Measurements from ENCODE around the gene ZNF169. TPM values are rescaled to one million over a fixed set of nuclear protein-coding genes. Genes with fewer than 3 reads are reported as not detected.
"Not testable (repeated sequence)": the region's sequence is repeated elsewhere in the genome, so short reads cannot be mapped to it uniquely, and the experiment has no call there.

ZNF169 gene
- total RNA-seq, 2 experiments from 2014 or later = 5.5 to 5.7 TPM

DNA sequence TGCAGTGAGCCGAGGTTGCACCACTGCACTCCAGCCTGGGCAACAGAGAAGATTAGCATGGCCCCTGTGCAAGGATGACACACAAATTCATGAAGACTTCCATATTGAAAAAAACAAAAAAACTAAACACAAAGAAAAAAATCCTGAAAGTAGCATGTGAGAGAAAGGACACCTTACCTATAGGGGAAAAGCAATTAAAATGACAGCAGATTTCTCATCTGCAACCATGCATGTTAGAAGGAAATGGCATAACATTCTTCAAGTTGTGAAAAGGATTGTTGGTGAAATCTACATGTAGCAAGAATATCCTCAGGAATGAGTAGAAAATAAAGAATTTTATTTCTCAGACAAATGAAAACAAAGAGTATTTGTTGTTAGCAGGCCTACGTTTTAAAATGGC lies 13.4 kb upstream of the ZNF169 start:
- H3K9me3 Mint-ChIP-seq = peaks cover 1% of the 10 kb centered on the region
- H3K36me3 Mint-ChIP-seq (ENCODE audit: low read depth) = no peaks in the 10 kb centered on the region
- intact Hi-C loops (cut with micrococcal nuclease) = no loop called here
- TF ChIP-seq, protein P1, sequence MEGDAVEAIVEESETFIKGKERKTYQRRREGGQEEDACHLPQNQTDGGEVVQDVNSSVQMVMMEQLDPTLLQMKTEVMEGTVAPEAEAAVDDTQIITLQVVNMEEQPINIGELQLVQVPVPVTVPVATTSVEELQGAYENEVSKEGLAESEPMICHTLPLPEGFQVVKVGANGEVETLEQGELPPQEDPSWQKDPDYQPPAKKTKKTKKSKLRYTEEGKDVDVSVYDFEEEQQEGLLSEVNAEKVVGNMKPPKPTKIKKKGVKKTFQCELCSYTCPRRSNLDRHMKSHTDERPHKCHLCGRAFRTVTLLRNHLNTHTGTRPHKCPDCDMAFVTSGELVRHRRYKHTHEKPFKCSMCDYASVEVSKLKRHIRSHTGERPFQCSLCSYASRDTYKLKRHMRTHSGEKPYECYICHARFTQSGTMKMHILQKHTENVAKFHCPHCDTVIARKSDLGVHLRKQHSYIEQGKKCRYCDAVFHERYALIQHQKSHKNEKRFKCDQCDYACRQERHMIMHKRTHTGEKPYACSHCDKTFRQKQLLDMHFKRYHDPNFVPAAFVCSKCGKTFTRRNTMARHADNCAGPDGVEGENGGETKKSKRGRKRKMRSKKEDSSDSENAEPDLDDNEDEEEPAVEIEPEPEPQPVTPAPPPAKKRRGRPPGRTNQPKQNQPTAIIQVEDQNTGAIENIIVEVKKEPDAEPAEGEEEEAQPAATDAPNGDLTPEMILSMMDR (IDR thresholded peaks at IDR 0.05) = no peak
- H3K4me3 Mint-ChIP-seq = no peak overlapping the region
- H3K27me3 Mint-ChIP-seq = peaks cover 11% of the 10 kb centered on the region
- ChIA-PET POLR2A (no interaction called here), CTCF (no interaction called here)
- peaks cover 9% of the 10 kb centered on the region for H3K4me1 Mint-ChIP-seq (ENCODE audit: low read depth)
- ATAC-seq (no peak), DNase-seq (no peak)
- H3K27ac Mint-ChIP-seq = no peak overlapping the region

DNA sequence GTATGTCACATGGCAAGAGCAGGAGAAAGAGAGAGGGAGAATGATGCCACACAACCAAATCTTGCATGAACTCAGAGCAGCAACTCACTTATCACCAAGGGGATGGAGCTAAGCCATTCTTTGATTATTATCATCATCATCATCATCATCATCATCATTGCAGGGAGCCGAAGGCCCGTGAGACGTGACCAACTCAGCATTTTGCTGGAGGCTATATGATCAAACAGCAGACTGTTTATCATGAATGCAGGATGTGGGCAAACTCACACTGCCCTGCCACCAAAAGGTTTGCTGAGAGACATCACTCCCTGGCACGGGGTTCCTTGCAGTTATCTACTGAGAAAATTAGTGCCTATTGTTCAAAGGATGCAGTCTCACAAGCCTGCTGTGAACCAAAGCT lies 8.6 kb upstream of the ZNF169 start:
- no peak overlapping the region for H3K4me3 Mint-ChIP-seq
- TF ChIP-seq, protein P1 (IDR thresholded peaks at IDR 0.05) = no peak
- DNase-seq = peak; percentile 50
- no peaks in the 10 kb centered on the region for H3K27me3 Mint-ChIP-seq
- H3K4me1 Mint-ChIP-seq (ENCODE audit: low read depth) = peaks cover 12% of the 10 kb centered on the region
- ChIA-PET POLR2A (interaction anchor here (1.6 kb wide), 1 partner anchor 9 kb away, joined by 4 read pairs; the partner anchor contains the start of gene ZNF169), CTCF (no interaction called here)
- peak overlapping the region; percentile 13 for H3K27ac Mint-ChIP-seq
- ATAC-seq = peak; percentile 55
- no peaks in the 10 kb centered on the region for H3K9me3 Mint-ChIP-seq
- no peaks in the 10 kb centered on the region for H3K36me3 Mint-ChIP-seq (ENCODE audit: low read depth)
- intact Hi-C loops (cut with micrococcal nuclease) = no loop called here

DNA sequence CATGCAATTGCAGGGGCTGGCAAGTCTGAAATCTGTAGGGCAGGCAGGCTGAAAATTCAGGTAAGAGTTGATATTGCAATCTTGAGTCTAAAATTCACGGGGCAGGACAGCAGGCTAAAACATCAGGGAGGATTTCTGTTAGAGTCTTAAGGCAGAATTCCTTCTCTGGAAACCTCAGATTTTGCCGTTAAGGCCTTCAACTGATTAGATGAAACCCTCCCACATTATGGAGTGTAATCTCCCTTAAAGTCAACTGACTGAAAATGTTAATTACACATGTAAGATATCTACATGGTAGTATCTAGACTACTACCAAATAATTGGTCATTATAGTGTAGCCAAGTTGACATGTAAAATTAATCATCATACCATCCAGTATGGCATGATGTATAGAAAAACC lies 3.1 kb upstream of the ZNF169 start:
- no peak overlapping the region for H3K27ac Mint-ChIP-seq
- H3K4me3 Mint-ChIP-seq = no peak overlapping the region
- intact Hi-C loops (cut with micrococcal nuclease) = no loop called here
- DNase-seq (no peak), ATAC-seq (no peak)
- H3K27me3 Mint-ChIP-seq = peaks cover 3% of the 10 kb centered on the region
- TF ChIP-seq, protein P1 (IDR thresholded peaks at IDR 0.05) = no peak
- H3K9me3 Mint-ChIP-seq = no peaks in the 10 kb centered on the region
- H3K4me1 Mint-ChIP-seq (ENCODE audit: low read depth) = peaks cover 12% of the 10 kb centered on the region
- ChIA-PET POLR2A (no interaction called here), CTCF (no interaction called here)
- peaks cover 8% of the 10 kb centered on the region for H3K36me3 Mint-ChIP-seq (ENCODE audit: low read depth)

DNA sequence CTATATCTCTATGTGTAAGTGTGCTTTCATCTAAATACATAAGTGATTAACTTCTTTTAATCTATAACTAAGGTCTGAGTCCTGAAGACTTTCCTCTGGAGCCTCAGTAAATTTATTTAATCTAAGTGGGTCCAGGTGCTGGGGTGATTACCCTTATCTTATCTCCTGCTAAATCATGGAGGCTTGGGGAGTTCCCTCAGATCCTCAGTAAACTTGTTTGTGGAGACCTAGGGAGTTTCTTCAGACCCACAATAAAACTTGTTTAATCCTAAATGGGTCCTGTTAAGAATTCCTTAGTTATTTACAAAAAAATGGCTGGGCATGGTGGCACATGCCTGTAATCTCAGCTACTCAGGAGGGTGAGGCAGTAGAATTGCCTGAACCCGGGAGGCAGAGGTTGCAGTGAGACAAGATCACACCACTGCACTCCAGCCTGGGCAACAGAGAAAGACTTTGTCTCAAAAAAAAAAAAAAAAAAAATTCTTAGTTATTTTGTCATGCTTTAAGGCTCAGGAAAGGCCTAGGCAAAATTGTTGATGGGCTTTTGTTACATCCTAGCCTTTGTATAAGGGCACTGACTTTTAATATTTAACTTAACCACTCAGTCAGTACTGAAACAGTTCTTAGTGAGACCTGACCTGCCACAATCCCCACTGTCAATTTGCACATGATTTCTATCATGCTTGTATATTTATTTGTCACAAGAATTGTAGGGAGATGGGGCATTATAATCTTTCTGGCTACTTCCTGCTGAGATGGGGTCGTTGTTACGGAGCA lies 6.7 kb downstream of the ZNF169 start:
- H3K4me3 Mint-ChIP-seq; CTCF ChIA-PET; intact Hi-C loops (cut with micrococcal nuclease); H3K27ac Mint-ChIP-seq; H3K27me3 Mint-ChIP-seq; ATAC-seq; DNase-seq; POLR2A ChIA-PET: not testable (repeated sequence)
- peaks cover 42% of the 10 kb centered on the region for H3K36me3 Mint-ChIP-seq (ENCODE audit: low read depth)
- peaks cover 27% of the 10 kb centered on the region for H3K4me1 Mint-ChIP-seq (ENCODE audit: low read depth)
- H3K9me3 Mint-ChIP-seq = peaks cover 11% of the 10 kb centered on the region

DNA sequence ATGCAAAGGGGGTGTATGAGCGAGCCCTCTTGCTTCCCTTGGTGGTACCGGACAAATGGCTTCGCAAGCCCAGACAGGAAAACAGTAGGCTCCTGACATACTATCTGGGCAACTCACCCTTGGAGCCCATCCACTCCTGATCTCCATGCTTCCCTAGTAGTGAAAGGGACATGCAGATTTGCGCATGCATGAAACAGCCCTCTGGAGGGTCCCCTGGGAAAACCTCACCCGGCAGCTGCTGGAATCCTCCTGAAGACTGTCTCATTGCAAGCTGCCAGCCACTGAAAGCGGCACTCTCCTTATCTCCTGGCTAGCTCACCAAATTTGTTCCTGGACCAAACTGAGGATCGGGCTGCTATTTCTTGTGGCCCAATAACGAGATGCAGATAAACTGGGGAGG lies 10.2 kb downstream of the ZNF169 start:
- ATAC-seq (no peak), DNase-seq (no peak)
- Mint-ChIP-seq H3K4me3 (no peak overlapping the region), H3K36me3 (ENCODE audit: low read depth) (peaks cover 39% of the 10 kb centered on the region), H3K4me1 (ENCODE audit: low read depth) (peaks cover 19% of the 10 kb centered on the region), H3K27ac (no peak overlapping the region), H3K27me3 (no peaks in the 10 kb centered on the region), H3K9me3 (peaks cover 11% of the 10 kb centered on the region)
- intact Hi-C loops (cut with micrococcal nuclease) = no loop called here
- TF ChIP-seq, protein P1 (IDR thresholded peaks at IDR 0.05) = no peak
- POLR2A ChIA-PET = no interaction called here
- CTCF ChIA-PET = no interaction called here
